A549 treated with CORT108297 at 1 μM for 4 hours (cell line): ENCODE data around the gene TPRX2. TPM values are rescaled to one million over a fixed set of nuclear protein-coding genes. Genes with fewer than 3 reads are reported as not detected.

ENCODE experiments used
- total RNA-seq: library from RNA; stranded (reverse); fragments of 200-300 nt; extraction: Qiagen RNA extraction; gene quantifications from 5 replicates; pipeline ENCODE4 v1.2.3, GENCODE V29; 2022

The TPRX2 gene
- not detected in 5 replicates for total RNA-seq

GRCh38 chr19:47858646-47859285 lies at the start of gene TPRX2:
TPRX2 (plus strand) TSS chr19:47859235; CDS start chr19:47859247, 12 bp downstream.

GRCh38 chr19:47821460-47822020 lies 37.5 kb upstream of the TPRX2 start, which contains the start of gene CRX:
CRX (plus strand) TSS chr19:47821937; CDS start chr19:47834444, 12,507 bp downstream.

GRCh38 chr19:47886010-47886559 lies 27.1 kb downstream of the TPRX2 start, which contains the start of gene SULT2A1:
SULT2A1 (minus strand) TSS chr19:47886315; CDS start chr19:47886257, 58 bp downstream.

Other genes starting within 250 kb of the TPRX2 start
- 119 to 156 TPM (median 141 TPM) in 5 replicates for gene EHD2, start 145.8 kb upstream of the TPRX2 start, total RNA-seq
- gene NOP53, start 113.7 kb upstream of the TPRX2 start, total RNA-seq = 239 to 288 TPM (median 245 TPM) in 5 replicates
- 96.0 to 171 TPM (median 161 TPM) in 5 replicates for gene SELENOW, start 80.5 kb upstream of the TPRX2 start, total RNA-seq
- gene TPRX1, start 54.7 kb upstream of the TPRX2 start, total RNA-seq = not detected in 5 replicates
- gene CRX, start 37.3 kb upstream of the TPRX2 start, total RNA-seq = not detected in 5 replicates
- not detected in 5 replicates for gene SULT2A1, start 27.1 kb downstream of the TPRX2 start, total RNA-seq
- not detected in 5 replicates for gene BSPH1, start 132.9 kb downstream of the TPRX2 start, total RNA-seq
- not detected in 5 replicates for gene ELSPBP1, start 135.4 kb downstream of the TPRX2 start, total RNA-seq
- not detected in 5 replicates for gene CABP5, start 184.8 kb downstream of the TPRX2 start, total RNA-seq